Keratinocyte (primary cell): ENCODE measurements around the gene DCUN1D2. TPM values are rescaled to one million over a fixed set of nuclear protein-coding genes. Genes with fewer than 3 reads are reported as not detected.

ENCODE experiments used
- DNase-seq: peaks from one replicate; pipeline ENCODE4 v3.0.0-alpha.2; 2011; ENCODE audit warnings: low read depth, missing footprints, low spot score
- FAIRE-seq: peaks from 2 replicates; lab custom pipeline; 2011; peaks lifted over from hg19 to GRCh38; lab: Jason Lieb, UNC
- H2AFZ ChIP-seq: 2 replicates; pipeline ENCODE4 v1.6.0; 2012; ENCODE audit warnings: low read length, control low read depth, inconsistent platforms; ENCODE audit not compliant: control insufficient read depth
- H3K27ac ChIP-seq: 2 replicates; pipeline ENCODE4 v1.5.1; 2011; ENCODE audit warnings: low read length; ENCODE audit not compliant: control insufficient read depth, insufficient read depth
- H3K27me3 ChIP-seq: 3 replicates; pipeline ENCODE4 v1.6.0; 2011; ENCODE audit warnings: low read length; ENCODE audit not compliant: control insufficient read depth, insufficient read depth; ENCODE audit errors: extremely low read depth
- H3K36me3 ChIP-seq, 2 experiments: 2 replicates in 1 of 2; 3 replicates in 1 of 2; pipeline ENCODE4 v1.5.1; 2011; ENCODE audit warnings: low read length in 2 of 2, mild to moderate bottlenecking in 1 of 2; ENCODE audit not compliant: control insufficient read depth in 2 of 2, insufficient read depth in 2 of 2; ENCODE audit errors: extremely low read depth in 1 of 2
- H3K4me1 ChIP-seq: 3 replicates; pipeline ENCODE4 v1.5.1; 2011; ENCODE audit warnings: low read length; ENCODE audit not compliant: control insufficient read depth, insufficient read depth; ENCODE audit errors: extremely low read depth
- H3K4me2 ChIP-seq: 3 replicates; pipeline ENCODE4 v1.6.0; 2011; ENCODE audit warnings: low read depth, low read length; ENCODE audit not compliant: control insufficient read depth, insufficient read depth; ENCODE audit errors: extremely low read depth
- H3K4me3 ChIP-seq, 3 experiments: fragments of 200-600 bp in 1 of 3; sonication (generic) in 1 of 3; 2 replicates in 2 of 3; 3 replicates in 1 of 3; pipeline ENCODE4 v1.5.1; 2011 to 2016; ENCODE audit warnings: low read length in 3 of 3, mild to moderate bottlenecking in 3 of 3, control low read depth in 2 of 3, inconsistent platforms in 1 of 3, low read depth in 1 of 3, mixed read lengths in 1 of 3, mixed run types in 1 of 3, moderate library complexity in 1 of 3; ENCODE audit not compliant: control insufficient read depth in 2 of 3, insufficient read depth in 2 of 3; ENCODE audit errors: extremely low read depth in 1 of 3
- H3K79me2 ChIP-seq: 2 replicates; pipeline ENCODE4 v1.6.0; 2012; ENCODE audit warnings: low read length; ENCODE audit not compliant: control insufficient read depth, insufficient read depth
- H3K9ac ChIP-seq: 3 replicates; pipeline ENCODE4 v1.6.0; 2011; ENCODE audit warnings: low read length; ENCODE audit not compliant: control insufficient read depth, insufficient read depth; ENCODE audit errors: extremely low read depth
- H3K9me1 ChIP-seq: 3 replicates; pipeline ENCODE4 v1.6.0; 2011; ENCODE audit warnings: low read length; ENCODE audit not compliant: control insufficient read depth, insufficient read depth; ENCODE audit errors: extremely low read depth
- H3K9me3 ChIP-seq: 2 replicates; pipeline ENCODE4 v1.5.1; 2012; ENCODE audit warnings: low read depth, low read length; ENCODE audit not compliant: control insufficient read depth
- H4K20me1 ChIP-seq: 3 replicates; pipeline ENCODE4 v1.6.0; 2011; ENCODE audit warnings: low read length; ENCODE audit not compliant: control insufficient read depth, insufficient read depth; ENCODE audit errors: extremely low read depth
- CTCF ChIP-seq, 3 experiments: IDR thresholded peaks in 1 of 3; conservative IDR thresholded peaks in 1 of 3; optimal IDR thresholded peaks in 1 of 3; 2 replicates in 2 of 3; 3 replicates in 1 of 3; pipeline versions ENCODE3 to v1.5.1; 2011; ENCODE audit warnings: low read length in 3 of 3, mild to moderate bottlenecking in 3 of 3, moderate library complexity in 2 of 3, control low read depth in 1 of 3, inconsistent platforms in 1 of 3; ENCODE audit not compliant: insufficient read depth in 2 of 3; ENCODE audit errors: extremely low read depth in 1 of 3
- EZH2 ChIP-seq: IDR thresholded peaks from one replicate; pipeline ENCODE4 v1.6.1; 2012; ENCODE audit warnings: inconsistent platforms, mild to moderate bottlenecking, low read length, moderate library complexity
- dilution Hi-C: fragments of 300-500 bp; cut with MboI; formaldehyde crosslinking; loops from one replicate; pipeline ENCODE4 v1.7.0; 2020; ENCODE audit warnings: low sequenced_read_pairs; ENCODE audit not compliant: extremely low pct_ligation_motif_present
- polyA plus RNA-seq, 5 experiments: library from polyadenylated mRNA; depleted of rRNA in 3 of 5; stranded (reverse) in 3 of 5; stranded (forward) in 1 of 5; unstranded in 1 of 5; fragments of >200 nt; gene quantifications; 1 replicate in 1 of 5; 2 replicates in 3 of 5; 3 replicates in 1 of 5; pipeline versions ENCODE4 v1.2.1 to v1.2.3, GENCODE V29; 2011 to 2012; ENCODE audit warnings: missing spikeins in 2 of 5, low read depth in 1 of 5, low replicate concordance in 1 of 5

The DCUN1D2 gene
- polyA plus RNA-seq, 1 donor (not counting 4 experiments of a cell fraction or from before 2014, with no cell fraction given), result 9.1 TPM

DNA sequence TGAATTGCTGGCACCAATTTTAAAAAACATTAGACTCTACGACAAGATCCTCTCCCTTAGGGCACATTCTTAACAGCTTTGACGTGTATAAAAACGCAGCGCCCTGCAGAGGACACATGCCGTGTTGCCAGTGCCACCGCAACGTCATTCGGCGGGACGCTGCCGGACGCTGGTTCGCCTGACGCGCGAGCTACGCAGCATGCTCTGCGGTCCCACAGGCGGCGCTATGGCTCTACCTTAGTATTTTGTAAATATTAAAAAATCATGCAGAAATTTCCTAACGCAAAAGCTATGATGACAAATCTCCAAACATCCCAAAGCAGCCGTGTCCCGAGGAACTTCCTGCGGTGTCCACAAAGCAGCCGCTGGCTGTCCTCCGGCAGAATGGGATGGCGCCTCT, 33.0 kb downstream of the DCUN1D2 start:
- Histone ChIP-seq H3K9me1 (no peaks in the 10 kb centered on the region), H3K4me1 (no peaks in the 10 kb centered on the region), H3K4me3 (no peak overlapping the region), H3K27me3 (no peaks in the 10 kb centered on the region), H3K36me3 (peaks cover 25 to 28% of the 10 kb centered on the region in 2 experiments), H3K27ac (no peak overlapping the region), H4K20me1 (peaks cover 2% of the 10 kb centered on the region), H2AFZ (no peak overlapping the region), H3K79me2 (no peaks in the 10 kb centered on the region), H3K4me2 (no peak overlapping the region), H3K9ac (no peak overlapping the region), H3K9me3 (no peaks in the 10 kb centered on the region)
- DNase-seq (no peak), FAIRE-seq (no peak)
- TF ChIP-seq EZH2, result no peak
- no peak for TF ChIP-seq CTCF (optimal IDR thresholded peaks at IDR 0.05 in 1 of 3, IDR thresholded peaks at IDR 0.05 in 1 of 3, conservative IDR thresholded peaks at IDR 0.05 in 1 of 3; ENCODE audit: extremely low read depth in 1 of 3, insufficient read depth in 2 of 3, low read length in 3 of 3)
- dilution Hi-C loops, result no loop called here

DNA sequence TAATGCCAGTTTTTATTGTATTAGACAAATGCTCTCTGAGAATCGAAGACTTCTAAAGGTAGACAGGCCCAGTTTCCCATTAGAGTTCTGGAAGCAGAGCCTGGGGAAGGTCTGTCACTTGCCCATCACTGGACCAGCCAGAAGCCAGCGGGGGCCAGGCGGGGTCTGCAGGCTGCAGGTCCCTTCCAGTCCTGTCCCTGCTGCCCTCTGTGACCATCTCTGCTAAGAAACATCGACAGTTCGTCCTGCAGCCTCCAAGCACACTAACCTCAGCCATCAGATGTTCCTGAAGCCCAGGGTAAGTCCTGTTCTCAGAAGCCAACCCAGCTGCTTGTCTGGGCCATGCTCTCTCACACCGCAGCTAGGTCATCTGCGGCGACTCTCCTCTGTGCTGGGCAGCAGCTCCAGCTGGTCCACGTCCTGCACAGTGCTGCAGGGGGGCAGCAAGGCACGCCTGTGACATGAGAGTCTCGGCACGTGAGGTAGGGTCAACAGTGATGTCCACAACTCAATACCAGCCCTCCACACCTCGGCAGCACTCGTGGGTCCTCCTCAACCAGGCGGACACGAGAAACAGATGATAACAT, 34.3 kb downstream of the DCUN1D2 start:
- TF ChIP-seq EZH2 (no peak), CTCF (optimal IDR thresholded peaks at IDR 0.05 in 1 of 3, IDR thresholded peaks at IDR 0.05 in 1 of 3, conservative IDR thresholded peaks at IDR 0.05 in 1 of 3; ENCODE audit: extremely low read depth in 1 of 3, insufficient read depth in 2 of 3, low read length in 3 of 3) (no peak)
- Histone ChIP-seq H3K27ac (no peak overlapping the region), H3K4me3 (no peak overlapping the region), H3K9ac (no peak overlapping the region), H3K9me1 (no peaks in the 10 kb centered on the region), H3K36me3 (peaks cover 22 to 28% of the 10 kb centered on the region in 2 experiments), H4K20me1 (peaks cover 2% of the 10 kb centered on the region), H3K27me3 (no peaks in the 10 kb centered on the region), H3K4me2 (no peak overlapping the region), H3K79me2 (no peaks in the 10 kb centered on the region), H3K4me1 (no peaks in the 10 kb centered on the region), H2AFZ (no peak overlapping the region), H3K9me3 (no peaks in the 10 kb centered on the region)
- FAIRE-seq (no peak), DNase-seq (no peak)
- dilution Hi-C loops, result no loop called here
